22Rv1 (cell line): Measurements from ENCODE around the gene GALNT4.

ENCODE experiments used
- CTCF ChIP-seq: fragments of 450-650 bp; IDR thresholded peaks from 2 replicates; pipeline ENCODE4 v1.5.1; 2017; ENCODE audit warnings: mild to moderate bottlenecking
- ZFX ChIP-seq: fragments of 450-650 bp; IDR thresholded peaks from 2 replicates; pipeline ENCODE4 v1.6.1; 2017; ENCODE audit warnings: antibody characterized with exemption, borderline replicate concordance

- TF ChIP-seq CTCF, result no peak
- TF ChIP-seq ZFX, result no peak
These were observed 49.2 kb downstream of the GALNT4 start for GRCh38 chr12:89475203-89475990.
